AG10803 (cell line): ENCODE measurements around the gene APEX1.
A peak's percentile ranks its signal among the peaks of the same experiment; 100 is the strongest.
"Not testable (repeated sequence)": the region's sequence is repeated elsewhere in the genome, so short reads cannot be mapped to it uniquely, and the experiment has no call there.

Source experiments
- DNase-seq: peaks from one replicate; pipeline ENCODE4 v3.0.0; 2010; ENCODE audit warnings: low read depth
- H3K4me3 ChIP-seq: 2 replicates; pipeline ENCODE4 v1.5.1; 2011; ENCODE audit warnings: mild to moderate bottlenecking, low read length, control low read depth
- TF ChIP-seq, protein P1 (sequence below): conservative IDR thresholded peaks from 2 replicates; pipeline ENCODE4 v1.5.1; 2011; ENCODE audit warnings: mild to moderate bottlenecking, low read length, control low read depth, inconsistent platforms

The APEX1 gene

DNA sequence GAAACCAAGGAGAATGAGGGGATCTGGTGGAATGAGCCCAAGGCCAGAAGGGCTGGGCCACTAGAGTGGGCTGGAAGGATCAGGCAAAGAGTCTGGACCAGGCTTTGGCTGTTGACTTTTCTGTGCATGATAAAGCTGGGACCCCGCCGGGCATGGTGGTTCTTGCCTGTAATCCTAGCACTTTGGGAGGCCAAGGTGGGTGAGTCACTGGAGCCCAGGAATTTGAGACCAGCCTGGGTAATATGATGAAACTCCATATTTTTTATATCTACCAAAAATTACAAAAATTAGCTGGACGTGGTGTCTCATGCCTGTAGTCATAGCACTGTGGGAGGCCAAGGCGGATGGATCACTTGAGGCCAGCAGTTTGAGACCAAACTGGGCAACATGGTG is 18.7 kb upstream of the APEX1 start:
- H3K4me3 ChIP-seq = no peak overlapping the region
- DNase-seq = peak; percentile 77
- TF ChIP-seq, protein P1, sequence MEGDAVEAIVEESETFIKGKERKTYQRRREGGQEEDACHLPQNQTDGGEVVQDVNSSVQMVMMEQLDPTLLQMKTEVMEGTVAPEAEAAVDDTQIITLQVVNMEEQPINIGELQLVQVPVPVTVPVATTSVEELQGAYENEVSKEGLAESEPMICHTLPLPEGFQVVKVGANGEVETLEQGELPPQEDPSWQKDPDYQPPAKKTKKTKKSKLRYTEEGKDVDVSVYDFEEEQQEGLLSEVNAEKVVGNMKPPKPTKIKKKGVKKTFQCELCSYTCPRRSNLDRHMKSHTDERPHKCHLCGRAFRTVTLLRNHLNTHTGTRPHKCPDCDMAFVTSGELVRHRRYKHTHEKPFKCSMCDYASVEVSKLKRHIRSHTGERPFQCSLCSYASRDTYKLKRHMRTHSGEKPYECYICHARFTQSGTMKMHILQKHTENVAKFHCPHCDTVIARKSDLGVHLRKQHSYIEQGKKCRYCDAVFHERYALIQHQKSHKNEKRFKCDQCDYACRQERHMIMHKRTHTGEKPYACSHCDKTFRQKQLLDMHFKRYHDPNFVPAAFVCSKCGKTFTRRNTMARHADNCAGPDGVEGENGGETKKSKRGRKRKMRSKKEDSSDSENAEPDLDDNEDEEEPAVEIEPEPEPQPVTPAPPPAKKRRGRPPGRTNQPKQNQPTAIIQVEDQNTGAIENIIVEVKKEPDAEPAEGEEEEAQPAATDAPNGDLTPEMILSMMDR = no peak

DNA sequence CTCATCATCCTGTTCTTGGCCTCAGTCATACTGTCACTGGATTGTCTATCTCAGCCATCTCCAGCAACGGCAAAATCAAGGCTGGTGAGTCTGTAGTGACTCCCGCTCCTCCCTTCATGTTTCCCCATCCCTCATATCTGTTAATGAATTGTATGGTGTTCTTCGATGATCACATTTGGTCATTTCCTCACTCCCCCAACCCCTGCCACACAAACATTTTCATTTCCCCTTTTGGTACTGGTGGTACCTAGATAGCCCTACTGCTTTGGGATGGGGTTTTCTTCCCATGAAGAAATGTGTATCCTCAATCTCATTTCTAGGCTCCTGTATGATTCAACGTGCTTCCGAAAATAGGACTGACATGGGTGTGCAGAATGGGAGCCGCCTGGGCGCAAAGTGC is 16.4 kb upstream of the APEX1 start:
- TF ChIP-seq, protein P1 = no peak
- H3K4me3 ChIP-seq = no peak overlapping the region
- no peak for DNase-seq

DNA sequence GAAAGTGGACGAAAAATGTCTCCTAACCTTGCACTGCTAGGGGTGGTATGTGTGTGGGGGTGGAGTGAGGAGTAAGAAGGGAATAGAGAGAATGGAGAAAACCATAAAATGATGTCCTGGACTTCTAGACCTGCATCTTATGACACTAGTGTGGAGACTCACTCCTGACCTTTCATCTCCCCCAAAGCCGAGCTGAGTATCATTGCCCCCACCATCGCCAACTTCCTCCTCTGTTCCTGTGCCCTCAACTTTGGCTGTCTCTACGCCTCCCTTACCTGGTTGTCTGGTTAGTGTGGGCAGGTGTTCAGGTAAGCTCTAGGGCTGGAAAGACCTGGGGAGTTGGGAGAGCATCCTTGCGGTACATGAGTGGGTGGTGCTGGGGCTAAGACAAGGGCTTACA is 14.6 kb upstream of the APEX1 start:
- DNase-seq = no peak
- no peak overlapping the region for H3K4me3 ChIP-seq
- TF ChIP-seq, protein P1 = no peak

DNA sequence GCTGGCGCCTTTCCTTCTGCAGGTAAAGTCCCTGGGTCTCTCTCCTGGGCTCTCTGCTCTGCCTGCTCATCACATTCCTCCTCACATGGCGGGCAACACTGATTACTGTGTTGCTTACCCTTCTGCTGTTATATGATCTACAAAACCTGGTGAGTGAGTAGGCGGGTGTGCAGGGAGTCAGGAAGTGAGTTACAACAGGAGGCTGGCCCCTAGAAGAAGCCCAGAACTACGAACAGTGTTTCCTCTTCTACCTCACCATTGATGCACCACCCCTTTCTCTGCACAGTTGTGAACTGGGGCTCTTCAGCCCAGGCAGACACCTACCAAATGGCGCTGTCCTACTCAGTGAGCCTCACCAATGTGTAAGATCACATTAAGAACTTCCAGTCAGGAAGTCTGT is 14.1 kb upstream of the APEX1 start:
- DNase-seq = no peak
- no peak overlapping the region for H3K4me3 ChIP-seq
- TF ChIP-seq, protein P1 = no peak

DNA sequence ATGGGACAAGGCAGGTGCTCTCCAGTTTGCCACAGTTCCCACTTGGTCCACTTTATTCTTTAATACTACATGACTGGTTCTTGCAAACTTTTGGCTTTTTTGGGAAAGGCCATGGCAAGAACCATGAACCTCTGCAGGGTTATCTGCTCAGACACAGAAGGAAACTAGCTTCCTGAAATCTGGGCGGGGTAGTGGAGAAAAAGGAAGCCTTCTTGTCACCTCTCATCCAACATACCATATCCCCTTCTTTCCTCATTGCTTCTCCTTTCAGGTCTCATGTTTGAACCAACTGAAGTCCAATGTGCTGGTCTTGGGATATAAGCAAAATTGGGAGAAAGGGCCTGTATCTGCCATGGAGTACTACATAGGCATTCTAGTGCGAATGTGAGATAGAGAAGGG is 13.6 kb upstream of the APEX1 start:
- TF ChIP-seq, protein P1 = no peak
- no peak for DNase-seq

DNA sequence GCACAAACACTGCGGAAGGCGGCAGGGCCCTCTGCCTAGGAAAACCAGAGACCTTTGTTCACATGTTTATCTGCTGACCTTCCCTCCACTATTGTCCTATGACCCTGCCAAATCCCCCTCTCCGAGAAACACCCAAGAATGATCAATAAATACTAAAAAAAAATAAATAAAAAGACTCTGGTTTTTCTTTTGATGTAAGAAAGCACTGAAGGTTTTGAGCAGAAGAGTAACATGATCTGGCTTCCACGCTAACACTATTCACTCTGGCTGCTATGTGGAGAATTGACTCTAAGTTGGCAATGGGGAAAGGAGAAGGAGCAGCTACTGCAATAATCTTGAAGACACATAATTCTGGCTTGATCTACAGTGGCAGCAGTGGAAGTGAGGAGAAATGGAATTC is 11.4 kb upstream of the APEX1 start:
- DNase-seq, H3K4me3 ChIP-seq: not testable (repeated sequence)

More for the DNA sequence above, 13.6 kb upstream of the APEX1 start:
- no peak overlapping the region for H3K4me3 ChIP-seq

DNA sequence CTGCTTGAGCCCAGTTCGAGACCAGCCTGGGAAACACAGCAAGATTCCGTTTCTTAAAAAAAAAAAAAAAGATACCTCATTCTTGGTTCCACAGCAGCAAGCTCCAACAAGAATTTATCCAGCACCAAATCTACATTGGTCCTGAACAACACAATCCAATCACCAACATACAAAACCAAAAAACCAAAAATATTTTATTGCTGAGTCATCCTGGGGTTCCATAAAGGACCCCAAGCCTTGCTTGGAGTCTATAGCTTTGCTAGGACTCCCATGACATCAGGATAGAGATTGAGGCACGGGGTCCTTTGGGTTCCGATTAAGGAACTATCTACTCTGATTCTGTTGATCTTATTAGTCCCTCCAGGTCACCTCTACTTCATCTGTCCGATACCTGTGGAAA is 8.1 kb upstream of the APEX1 start:
- TF ChIP-seq, protein P1 = no peak
- no peak overlapping the region for H3K4me3 ChIP-seq
- no peak for DNase-seq

DNA sequence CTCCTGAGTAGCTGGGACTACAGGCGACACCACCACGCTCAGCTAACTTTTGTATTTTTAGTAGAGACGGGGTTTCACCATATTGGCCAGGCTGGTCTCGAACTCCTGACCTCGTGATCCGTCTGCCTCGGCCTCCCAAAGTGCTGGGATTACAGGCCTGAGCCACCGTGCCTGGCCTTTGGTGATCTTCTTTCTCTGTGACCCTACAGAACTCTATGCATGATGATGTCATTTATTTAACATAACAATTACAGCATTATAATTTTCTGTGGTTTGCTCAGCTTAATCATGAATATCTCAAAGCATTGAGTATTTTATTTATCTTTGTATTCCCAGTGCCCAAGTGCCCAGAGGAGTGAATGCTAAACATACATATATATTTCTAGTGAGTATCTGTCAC is 2.2 kb upstream of the APEX1 start:
- DNase-seq = not testable (repeated sequence)

More for the DNA sequence above, 2.2 kb upstream of the APEX1 start:
- not testable (repeated sequence) for H3K4me3 ChIP-seq
